Measurements from ENCODE around the gene CD28.
"Not testable (repeated sequence)": the region's sequence is repeated elsewhere in the genome, so short reads cannot be mapped to it uniquely, and the experiment has no call there.

CD28 gene

GRCh38 chr2:203687165-203687564 lies 19.3 kb upstream of the CD28 start:
- DNase-seq (ENCODE audit: low read depth): no peak

DNA sequence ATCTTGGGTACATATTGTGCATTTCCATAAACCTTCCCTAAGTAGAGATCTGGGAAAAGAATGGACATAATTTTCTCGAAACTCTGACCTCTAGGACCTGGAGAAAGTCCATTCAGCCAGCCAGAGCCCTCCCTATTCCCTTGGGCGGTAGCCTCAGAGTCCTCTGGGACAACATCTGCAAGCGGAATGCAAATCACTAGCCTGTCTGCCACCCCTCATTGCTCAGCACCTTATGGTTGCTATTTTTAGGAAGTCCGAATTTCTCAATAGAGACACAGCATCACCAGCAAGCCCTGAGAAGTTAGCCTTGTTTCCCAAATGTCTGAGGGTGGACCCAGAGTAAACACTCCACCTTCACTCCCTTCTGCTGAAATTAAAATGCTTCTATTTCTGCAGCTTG lies 17.6 kb upstream of the CD28 start:
- DNase-seq (ENCODE audit: low read depth): no peak

GRCh38 chr2:203689426-203690116 lies 16.9 kb upstream of the CD28 start:
- DNase-seq (ENCODE audit: low read depth): no peak

DNA sequence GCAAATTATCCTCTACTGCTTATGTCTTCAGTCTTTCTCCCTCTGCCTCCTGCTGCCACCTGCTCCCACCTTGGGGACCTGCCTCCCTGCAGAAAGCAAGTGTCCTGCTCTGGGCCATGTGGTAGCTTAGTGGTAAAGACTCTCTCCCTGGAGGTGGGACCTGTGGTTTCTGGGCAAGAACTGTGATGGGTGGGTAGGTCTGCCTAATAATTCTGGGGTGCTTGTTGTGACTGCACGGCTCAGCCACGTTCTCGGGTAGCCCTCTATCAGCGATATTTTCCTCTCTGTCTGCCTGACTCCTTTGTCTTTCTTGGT lies 16.4 kb upstream of the CD28 start:
- no peak for DNase-seq (ENCODE audit: low read depth)

DNA sequence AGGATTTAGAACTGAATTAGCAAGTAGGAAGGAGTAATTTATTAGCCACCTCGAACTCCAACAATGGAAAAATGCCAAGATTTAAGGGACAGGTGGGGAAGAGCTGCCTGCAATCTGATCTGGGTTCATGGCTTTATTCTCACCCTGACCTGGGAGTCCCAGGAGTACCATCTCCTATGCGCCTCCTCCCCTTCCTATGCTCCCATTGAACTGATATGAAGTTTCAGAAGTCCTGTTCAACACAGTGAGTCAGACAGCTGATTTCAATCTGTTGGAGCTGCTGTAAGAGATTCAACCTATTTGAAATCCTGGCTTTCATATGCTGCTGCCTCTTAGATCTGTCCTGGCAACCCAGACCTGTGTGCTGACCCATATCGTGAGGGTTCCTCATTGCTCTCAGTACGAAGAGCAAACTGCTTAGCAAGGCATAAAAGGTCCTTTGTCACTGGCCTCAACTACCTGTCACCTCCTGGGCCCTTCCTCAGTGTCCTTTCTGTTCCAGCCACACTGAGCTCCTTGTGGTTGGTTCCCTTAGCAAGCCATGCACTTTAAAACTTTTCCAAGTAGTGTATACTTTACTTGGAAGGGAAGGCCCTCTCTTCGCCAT lies 15.9 kb upstream of the CD28 start:
- DNase-seq (ENCODE audit: low read depth): no peak

DNA sequence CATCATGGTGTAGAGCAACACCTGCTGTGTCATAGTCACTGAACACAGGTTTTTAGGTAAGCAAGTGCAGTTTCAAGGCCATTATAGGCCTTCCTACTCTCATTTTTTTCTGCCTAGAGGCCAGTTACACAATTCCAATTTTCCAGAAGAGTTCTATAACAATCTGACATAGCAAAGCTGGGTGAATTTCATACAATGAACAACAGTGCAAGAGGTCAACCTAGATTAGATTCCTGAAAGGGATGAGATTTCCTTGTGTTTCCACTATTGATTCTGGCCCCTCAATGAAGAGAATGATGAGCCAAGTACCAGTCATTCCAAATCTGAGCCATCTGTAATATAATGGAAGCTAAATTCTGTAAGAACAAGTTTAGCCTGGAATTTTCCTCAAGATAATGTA lies 15.3 kb upstream of the CD28 start:
- DNase-seq (ENCODE audit: low read depth): no peak

GRCh38 chr2:203692031-203692710 lies 14.3 kb upstream of the CD28 start:
- no peak for DNase-seq (ENCODE audit: low read depth)

DNA sequence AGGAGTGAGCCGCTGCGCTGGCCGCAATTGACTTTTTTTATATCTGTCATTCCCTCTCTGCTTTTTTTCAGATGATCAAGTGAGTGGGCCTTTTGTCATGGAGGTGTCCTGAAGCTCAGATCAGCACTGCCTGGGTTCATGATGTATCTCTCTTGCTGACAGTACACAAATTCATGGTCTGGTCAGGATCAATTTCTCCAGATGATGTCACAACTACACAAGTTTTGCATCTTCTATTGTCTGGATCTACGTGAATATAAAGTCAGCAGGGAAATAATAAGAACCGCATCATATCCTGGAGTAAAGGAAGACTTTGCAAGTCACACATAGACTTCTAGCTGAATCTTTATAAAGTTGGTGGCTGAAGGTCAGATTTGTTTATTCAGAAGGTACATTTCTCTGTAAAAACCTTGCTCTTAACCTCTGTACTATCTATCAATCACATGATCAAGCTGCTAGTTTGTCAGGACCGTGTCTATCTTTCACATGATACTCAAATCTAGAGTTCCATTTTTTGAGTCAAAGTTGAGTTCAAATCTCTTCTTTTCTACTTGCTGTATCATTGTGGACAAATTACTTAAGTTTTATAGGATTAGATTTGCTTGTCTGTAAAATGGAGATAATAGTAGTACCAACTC lies 13.1 kb upstream of the CD28 start:
- no peak for DNase-seq (ENCODE audit: low read depth)

GRCh38 chr2:203694191-203694590 lies 12.2 kb upstream of the CD28 start:
- no peak for DNase-seq (ENCODE audit: low read depth)

DNA sequence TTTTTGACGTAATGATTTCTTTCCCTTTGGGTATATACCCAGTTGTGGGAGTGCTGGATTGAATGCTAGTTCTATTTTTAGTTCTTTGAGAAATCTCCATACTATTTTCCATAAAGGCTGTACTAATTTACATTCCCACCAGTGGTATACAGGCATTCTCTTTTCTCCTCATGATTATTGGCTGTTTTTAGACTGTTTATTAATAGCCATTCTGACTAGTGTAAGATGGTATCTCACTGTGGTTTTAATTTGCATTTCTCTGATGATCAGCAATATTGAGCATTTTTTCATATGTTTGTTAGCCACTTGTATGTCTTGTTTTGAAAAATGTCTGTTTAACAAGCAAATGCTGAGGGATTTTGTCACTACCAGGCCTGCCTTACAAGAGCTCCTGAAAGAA lies 9.2 kb upstream of the CD28 start:
- DNase-seq (ENCODE audit: low read depth): no peak

- not testable (repeated sequence) for DNase-seq (ENCODE audit: low read depth)
Measured at GRCh38 chr2:203697763-203698162, 8.7 kb upstream of the CD28 start.

DNA sequence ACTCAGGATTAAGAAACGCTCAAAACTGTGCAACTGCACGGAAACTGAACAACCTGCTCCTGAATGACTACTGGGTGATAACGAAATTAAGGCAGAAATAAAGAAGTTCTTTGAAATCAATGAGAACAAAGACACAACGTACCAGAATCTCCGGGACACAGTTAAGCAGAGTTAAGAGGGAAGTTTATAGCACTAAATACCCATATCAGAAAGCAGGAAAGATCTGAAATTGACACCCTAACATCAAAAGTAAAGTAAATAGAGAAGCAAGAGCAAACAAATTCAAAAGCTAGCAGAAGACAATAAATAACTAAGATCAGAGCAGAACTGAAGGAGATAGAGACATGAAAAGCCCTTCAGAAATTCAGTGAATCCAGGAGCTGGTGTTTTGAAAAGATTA lies 8.0 kb upstream of the CD28 start:
- DNase-seq (ENCODE audit: low read depth): not testable (repeated sequence)

- no peak for DNase-seq (ENCODE audit: low read depth)
Measured at GRCh38 chr2:203704430-203704829, 2.0 kb upstream of the CD28 start.

DNA sequence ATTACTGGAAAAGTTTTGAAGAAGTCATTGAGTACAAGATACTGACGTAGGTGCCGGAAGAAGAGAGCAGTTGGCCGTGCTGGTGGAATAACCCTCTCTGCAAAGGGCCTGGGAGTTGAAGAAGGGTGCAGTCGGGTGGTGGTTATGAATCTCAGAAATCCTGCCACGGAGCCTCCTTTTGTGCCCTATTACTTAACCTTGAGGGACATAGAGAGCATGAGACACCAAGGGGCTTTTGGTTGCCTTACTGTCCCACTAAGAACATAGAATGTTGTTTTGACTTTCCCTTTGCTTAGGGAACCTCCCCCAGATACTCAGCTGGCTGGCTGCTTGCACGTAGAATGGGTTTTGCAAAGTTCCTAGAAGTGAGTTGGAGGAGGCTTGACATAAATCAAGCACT lies 1.3 kb upstream of the CD28 start:
- peak; percentile 33 for DNase-seq (ENCODE audit: low read depth)

DNA sequence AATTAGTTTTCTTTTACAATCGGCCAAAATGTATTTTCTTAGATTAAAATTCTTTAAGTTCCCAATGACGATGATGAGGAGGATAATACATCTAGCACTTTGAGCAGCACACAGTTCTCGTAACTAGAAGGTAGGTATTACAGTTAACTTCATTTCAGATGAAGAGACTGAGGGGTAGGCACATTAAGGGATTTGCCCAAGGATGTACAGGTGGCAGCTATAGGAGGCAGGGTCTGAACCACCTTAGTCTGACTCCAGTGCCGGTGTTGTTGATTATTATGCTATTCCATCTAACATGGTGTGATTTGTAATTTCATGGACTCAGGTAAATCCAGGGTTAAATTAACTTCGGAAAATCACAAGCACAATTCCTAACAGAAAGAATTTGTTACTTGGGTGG lies 1.1 kb downstream of the CD28 start:
- DNase-seq (ENCODE audit: low read depth): no peak

- no peak for DNase-seq (ENCODE audit: low read depth)
Measured at GRCh38 chr2:203708846-203709396, 2.5 kb downstream of the CD28 start.

- DNase-seq (ENCODE audit: low read depth): no peak
Measured at GRCh38 chr2:203709416-203710040, 3.1 kb downstream of the CD28 start.

DNA sequence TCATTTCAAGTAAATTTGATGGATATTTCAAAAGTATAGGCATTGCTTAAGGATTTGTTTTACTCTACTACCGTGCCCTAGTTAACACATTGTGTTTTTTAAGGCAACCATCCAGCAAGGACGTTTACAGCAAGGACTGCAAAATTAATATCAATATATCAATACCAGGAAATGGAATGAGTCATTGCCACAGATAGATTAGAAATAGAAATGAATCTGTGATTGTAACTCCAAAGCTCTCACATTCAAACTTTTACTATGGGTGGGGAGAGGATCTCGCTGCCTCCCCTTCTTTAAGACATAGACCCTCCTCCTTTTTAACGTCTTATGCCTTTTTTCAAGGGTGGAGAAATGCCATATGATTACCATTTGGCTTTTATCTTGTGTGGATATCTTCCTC lies 3.8 kb downstream of the CD28 start:
- DNase-seq (ENCODE audit: low read depth): no peak

DNA sequence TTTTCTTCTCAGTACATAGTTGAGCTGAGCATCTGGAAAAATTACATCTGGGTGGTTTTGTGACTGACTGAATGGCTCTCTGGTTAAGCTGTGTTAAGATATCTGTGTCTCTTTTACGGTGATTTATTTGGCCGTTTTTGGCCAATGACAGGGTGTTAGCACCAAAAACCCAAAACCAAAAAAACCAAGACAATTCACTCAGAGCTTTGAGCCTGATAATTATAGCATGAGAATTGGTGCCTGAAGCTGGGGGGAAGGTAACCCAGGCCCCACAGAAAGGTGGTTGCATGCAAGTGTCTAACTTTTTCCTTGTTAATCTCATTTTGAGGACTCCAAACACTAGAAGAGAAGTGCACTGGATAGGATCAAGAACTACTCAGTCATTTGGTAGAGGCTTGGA lies 4.5 kb downstream of the CD28 start:
- DNase-seq (ENCODE audit: low read depth): no peak

DNA sequence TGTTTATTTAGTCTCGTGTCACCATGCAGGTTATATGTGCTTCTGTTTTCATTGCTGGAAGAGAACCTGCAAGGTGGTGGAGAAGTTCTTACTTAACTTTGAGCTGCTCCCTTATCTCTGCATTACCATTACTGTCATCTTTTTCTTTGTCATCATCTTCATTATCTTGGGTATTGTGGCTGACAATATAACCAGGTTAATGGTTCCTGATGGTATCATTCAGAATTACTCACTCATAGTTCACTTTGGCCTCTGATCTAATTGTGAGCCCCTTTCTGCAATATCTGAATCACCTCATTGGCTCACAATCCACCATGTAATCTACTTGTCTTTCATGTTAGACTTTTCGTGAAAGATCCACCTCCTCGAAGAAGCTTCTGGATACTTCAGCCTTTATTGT lies 5.0 kb downstream of the CD28 start:
- no peak for DNase-seq (ENCODE audit: low read depth)

GRCh38 chr2:203713381-203713780 lies 6.9 kb downstream of the CD28 start:
- no peak for DNase-seq (ENCODE audit: low read depth)

DNA sequence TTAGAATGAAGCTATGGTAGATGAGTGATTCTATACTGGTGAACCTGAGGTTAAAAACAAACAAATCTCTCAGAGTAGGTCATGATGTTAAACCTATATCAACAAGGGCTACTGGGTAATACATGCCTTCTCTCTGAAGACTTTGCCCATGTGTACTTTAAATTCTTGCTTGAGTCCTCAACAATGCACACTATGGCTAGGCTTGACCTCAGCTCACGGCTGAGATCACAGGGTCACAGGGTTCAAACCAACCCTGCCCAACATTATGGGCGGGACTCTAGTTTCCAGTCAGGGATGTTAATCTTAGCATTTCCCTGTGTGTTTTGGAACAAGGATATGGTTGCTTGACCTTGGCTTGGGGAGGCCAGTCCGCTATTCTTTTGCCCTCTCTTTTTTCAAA lies 7.7 kb downstream of the CD28 start:
- DNase-seq (ENCODE audit: low read depth): no peak

DNA sequence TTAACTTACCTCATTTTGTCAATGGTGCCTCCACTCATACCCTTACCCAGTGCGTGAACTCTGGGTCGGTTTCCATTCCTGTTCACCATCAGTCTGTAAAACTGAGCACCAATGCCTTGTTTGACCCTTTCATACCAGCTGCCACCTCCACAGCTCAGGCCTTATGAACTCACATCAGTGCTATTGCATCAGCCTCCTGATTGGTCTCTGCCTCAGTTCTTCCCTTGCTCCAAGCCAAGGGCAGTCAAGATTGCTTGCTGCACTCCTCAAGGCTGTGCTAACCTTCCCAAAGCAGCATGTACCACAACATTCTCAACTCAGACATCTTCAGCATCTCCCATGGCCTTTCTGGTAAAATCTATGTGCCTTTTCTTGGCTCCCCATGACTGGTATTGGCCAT lies 9.3 kb downstream of the CD28 start:
- DNase-seq (ENCODE audit: low read depth): no peak
